Thyroid gland (tissue), 4 donors: ENCODE data around the gene CD59. TPM values are rescaled to one million over a fixed set of nuclear protein-coding genes. Genes with fewer than 3 reads are reported as not detected.

Experiments used
- DNase-seq, 2 donors: peaks; one replicate each; pipeline ENCODE4 v3.0.0-alpha.2; 2019
- H3K27ac ChIP-seq, 3 donors: fragments of 200-600 bp; sonication (generic); 1 replicate in 2 of 3; 2 replicates in 1 of 3; pipeline ENCODE4 v1.5.1; 2016 to 2019; ENCODE audit warnings: mild to moderate bottlenecking in 1 of 3, moderate library complexity in 1 of 3
- H3K27me3 ChIP-seq: fragments of 200-600 bp; sonication (generic); one replicate; pipeline ENCODE4 v1.5.1; 2019
- H3K36me3 ChIP-seq, 2 donors: fragments of 200-600 bp; sonication (generic); one replicate each; pipeline ENCODE4 v1.5.1; 2016 to 2019
- H3K4me1 ChIP-seq, 2 donors: fragments of 200-600 bp; sonication (generic); one replicate each; pipeline ENCODE4 v1.5.1; 2017 to 2019
- H3K4me3 ChIP-seq, 3 donors: fragments of 200-600 bp; sonication (generic); replicated peaks in 1 of 3; 1 replicate in 2 of 3; 2 replicates in 1 of 3; pipeline ENCODE4 v1.5.1; 2016; ENCODE audit warnings: mild to moderate bottlenecking in 1 of 3
- H3K9me3 ChIP-seq: fragments of 200-600 bp; sonication (generic); one replicate; pipeline ENCODE4 v1.5.1; 2017
- POLR2A ChIP-seq, 2 donors: fragments of 450-650 bp; IDR thresholded peaks; one replicate each; pipeline ENCODE4 v1.6.1; 2017; ENCODE audit warnings: antibody characterized with exemption in 2 of 2, mild to moderate bottlenecking in 2 of 2, moderate library complexity in 1 of 2
- WGBS, 2 donors: methylation state at CpG; one replicate each; pipeline ENCODE4 v1.1.5; 2017; 5-methylcytosine and 5-hydroxymethylcytosine counted together
- intact Hi-C: fragments of 100-400 bp; cut with DNase I; formaldehyde crosslinking; loops from one replicate; pipeline ENCODE4 v1.15.1; 2023
- total RNA-seq, 4 donors: library from RNA; depleted of rRNA; stranded (reverse); fragments of >200 nt; gene quantifications; one replicate each; pipeline ENCODE4 v1.2.3, GENCODE V29; 2016
- TF ChIP-seq, protein P1 (sequence below), 6 experiments: fragments of 200-600 bp in 3 of 6; fragments of 450-650 bp in 3 of 6; sonication (generic) in 3 of 6; IDR thresholded peaks; one replicate each; pipeline ENCODE4 v1.5.1; 2016 to 2019; ENCODE audit warnings: antibody characterized with exemption in 6 of 6, mild to moderate bottlenecking in 2 of 6, inconsistent platforms in 1 of 6, moderate library complexity in 1 of 6

Gene CD59
- total RNA-seq, 4 donors from 2014 or later, result 367 to 562 (median 504) TPM

DNA sequence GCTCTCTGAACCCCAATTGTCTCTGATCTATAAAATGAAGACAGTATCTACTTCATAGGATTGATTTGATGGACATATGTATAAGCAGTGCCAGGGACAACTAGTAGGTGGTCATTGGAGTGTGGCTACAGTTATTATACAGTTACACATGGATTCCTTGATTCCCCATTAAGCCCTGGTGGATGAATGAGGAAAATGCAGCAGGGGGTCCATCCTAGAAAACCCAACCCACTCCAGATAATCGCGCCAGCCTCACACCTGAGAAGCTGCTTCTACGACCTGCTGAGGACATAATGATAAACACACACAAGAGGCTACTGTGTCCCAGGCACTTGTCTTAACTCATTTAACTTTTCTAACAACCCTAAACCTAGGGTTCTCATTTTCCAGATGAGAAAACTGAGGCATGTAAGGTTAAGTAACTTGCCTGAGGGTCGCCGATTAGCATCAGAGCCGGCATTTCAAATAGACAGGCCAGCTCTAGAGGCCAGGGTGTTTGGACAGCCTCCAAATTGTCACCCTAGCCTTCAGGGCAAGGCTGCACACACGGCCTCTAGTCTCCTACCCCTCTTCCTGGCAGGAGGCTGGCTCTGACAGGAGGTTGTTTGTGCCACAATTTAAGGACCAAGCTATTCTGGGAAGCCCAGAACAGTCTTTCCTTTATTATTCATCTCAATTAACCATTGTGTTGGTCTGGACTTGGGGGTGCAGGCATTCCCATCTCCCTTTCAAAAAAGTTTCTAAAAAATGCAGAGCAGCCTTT is 31.8 kb downstream of the CD59 start:
- peaks cover 9 to 14% of the 10 kb centered on the region in 2 donors for H3K36me3 ChIP-seq
- H3K9me3 ChIP-seq, result no peaks in the 10 kb centered on the region
- 71 to 78% methylated on average over 7 of the region's 7 CpGs for WGBS, 2 donors
- no peak for DNase-seq
- no peak overlapping the region for H3K4me3 ChIP-seq
- TF ChIP-seq, protein P1, sequence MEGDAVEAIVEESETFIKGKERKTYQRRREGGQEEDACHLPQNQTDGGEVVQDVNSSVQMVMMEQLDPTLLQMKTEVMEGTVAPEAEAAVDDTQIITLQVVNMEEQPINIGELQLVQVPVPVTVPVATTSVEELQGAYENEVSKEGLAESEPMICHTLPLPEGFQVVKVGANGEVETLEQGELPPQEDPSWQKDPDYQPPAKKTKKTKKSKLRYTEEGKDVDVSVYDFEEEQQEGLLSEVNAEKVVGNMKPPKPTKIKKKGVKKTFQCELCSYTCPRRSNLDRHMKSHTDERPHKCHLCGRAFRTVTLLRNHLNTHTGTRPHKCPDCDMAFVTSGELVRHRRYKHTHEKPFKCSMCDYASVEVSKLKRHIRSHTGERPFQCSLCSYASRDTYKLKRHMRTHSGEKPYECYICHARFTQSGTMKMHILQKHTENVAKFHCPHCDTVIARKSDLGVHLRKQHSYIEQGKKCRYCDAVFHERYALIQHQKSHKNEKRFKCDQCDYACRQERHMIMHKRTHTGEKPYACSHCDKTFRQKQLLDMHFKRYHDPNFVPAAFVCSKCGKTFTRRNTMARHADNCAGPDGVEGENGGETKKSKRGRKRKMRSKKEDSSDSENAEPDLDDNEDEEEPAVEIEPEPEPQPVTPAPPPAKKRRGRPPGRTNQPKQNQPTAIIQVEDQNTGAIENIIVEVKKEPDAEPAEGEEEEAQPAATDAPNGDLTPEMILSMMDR (IDR thresholded peaks at IDR 0.05), result no peak
- TF ChIP-seq POLR2A (IDR thresholded peaks at IDR 0.05), result no peak
- peak overlapping the region in 2 of 3 donors; percentile 66 to 81 for H3K27ac ChIP-seq
- no peaks in the 10 kb centered on the region for H3K27me3 ChIP-seq
- intact Hi-C loops, result no loop called here
- peaks cover 16 to 57% of the 10 kb centered on the region in 2 donors for H3K4me1 ChIP-seq

DNA sequence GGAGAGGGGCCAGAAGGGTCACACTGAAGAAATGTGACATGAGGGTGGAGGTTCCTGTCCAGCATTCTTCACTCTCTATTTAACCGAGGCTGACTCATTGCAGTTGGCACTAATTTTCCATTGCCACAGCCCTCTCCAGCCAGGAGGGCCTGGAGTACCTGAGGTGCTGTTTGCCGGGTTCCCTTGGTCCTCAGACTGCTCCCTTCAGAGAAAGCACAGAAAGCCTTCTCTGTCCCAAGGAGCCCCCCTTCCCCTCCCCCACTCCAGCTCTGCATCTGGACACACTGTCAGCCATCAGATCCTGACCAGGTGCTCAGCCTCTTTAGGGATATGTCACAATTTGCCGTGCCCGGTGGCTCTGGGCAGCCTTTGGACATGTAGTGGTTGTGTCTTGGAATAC is 32.4 kb downstream of the CD59 start:
- intact Hi-C loops, result no loop called here
- no peak overlapping the region for H3K4me3 ChIP-seq
- peak overlapping the region in 2 of 3 donors; percentile 66 to 81 for H3K27ac ChIP-seq
- peaks cover 3 to 8% of the 10 kb centered on the region in 2 donors for H3K36me3 ChIP-seq
- no peaks in the 10 kb centered on the region for H3K9me3 ChIP-seq
- DNase-seq, result peak in 1 of 2 donors; percentile 43
- H3K27me3 ChIP-seq, result no peaks in the 10 kb centered on the region
- no peak for TF ChIP-seq POLR2A (IDR thresholded peaks at IDR 0.05)
- TF ChIP-seq, protein P1 (IDR thresholded peaks at IDR 0.05), result no peak
- H3K4me1 ChIP-seq, result peaks cover 16 to 58% of the 10 kb centered on the region in 2 donors
- 70 to 74% methylated on average over 4 of the region's 4 CpGs for WGBS, 2 donors

DNA sequence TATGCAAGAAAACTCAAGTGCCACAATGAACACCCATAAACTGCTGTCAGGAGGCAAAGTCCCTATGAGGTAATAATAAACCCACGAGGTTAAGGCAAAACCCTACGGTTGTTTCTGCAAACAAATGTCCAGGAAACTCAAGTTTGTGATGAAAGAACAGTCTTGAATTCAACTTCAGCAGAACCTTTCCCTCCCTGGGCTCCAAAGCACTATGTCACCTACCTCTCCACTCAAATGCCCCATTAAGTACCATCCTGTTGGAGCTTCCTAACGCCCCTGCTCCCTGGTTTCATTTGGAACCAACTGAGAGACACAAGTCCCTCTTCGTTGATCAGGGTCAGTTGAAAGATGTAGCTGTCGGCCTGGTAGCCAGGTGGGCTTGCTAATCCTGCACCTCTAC is 33.0 kb downstream of the CD59 start:
- no peaks in the 10 kb centered on the region for H3K9me3 ChIP-seq
- peaks cover 0 to 7% of the 10 kb centered on the region in 2 donors for H3K36me3 ChIP-seq
- peak overlapping the region in 2 of 3 donors; percentile 66 to 81 for H3K27ac ChIP-seq
- intact Hi-C loops, result no loop called here
- WGBS, 2 donors, result 74 to 83% methylated on average over 5 of the region's 5 CpGs
- no peak overlapping the region for H3K4me3 ChIP-seq
- no peak for TF ChIP-seq POLR2A (IDR thresholded peaks at IDR 0.05)
- TF ChIP-seq, protein P1 (IDR thresholded peaks at IDR 0.05), result no peak
- H3K4me1 ChIP-seq, result peaks cover 16 to 61% of the 10 kb centered on the region in 2 donors
- DNase-seq, result no peak
- H3K27me3 ChIP-seq, result no peaks in the 10 kb centered on the region

DNA sequence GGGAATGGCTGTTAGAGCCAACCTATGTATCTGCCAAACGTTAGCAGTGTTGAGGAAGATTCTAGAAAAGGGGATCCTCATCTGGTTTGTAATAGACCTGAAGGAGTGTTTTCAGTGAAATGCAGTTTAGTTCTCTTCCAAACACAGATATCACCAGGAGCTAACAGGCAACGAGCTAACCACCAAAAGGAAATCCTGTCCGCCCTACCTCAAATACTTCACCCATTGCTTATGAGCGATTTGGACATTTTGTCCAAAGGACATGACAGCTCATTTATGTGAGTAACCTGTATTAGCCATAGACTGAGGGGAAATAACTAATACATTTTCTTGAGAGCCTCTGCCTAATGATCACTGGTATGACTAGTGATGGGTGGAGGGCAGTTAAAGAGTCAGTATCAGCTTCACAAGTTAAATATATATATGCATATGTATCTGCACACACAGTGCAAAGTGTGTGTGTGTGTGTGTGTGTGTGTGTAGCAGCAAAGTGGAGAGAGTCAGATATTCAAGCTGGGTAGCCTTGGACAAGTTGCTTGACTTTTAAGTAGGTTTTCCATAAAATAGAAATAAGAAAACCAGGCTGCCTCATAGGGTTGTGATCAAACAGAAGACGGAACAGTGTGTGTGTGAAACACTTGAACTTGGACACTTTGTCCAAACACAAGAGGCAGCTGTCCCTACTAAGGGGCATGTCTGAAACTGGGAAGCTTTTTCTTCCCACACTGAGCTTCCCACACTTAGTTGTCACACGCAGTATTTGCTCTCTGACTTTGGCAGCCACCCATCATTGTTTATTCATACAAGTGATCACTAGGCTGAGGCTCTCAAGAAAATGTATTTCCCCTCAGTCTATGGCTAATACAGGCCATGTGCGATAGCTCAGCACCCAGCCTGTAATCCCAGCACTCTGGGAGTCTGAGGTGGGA is 34.7 kb downstream of the CD59 start:
- no peaks in the 10 kb centered on the region for H3K27me3 ChIP-seq
- WGBS, 2 donors, result 27 to 31% methylated on average over 7 of the region's 7 CpGs
- TF ChIP-seq, protein P1 (IDR thresholded peaks at IDR 0.05), result no peak
- no peak for TF ChIP-seq POLR2A (IDR thresholded peaks at IDR 0.05)
- H3K4me3 ChIP-seq, result peak overlapping the region in 1 of 3 donors; percentile 34
- H3K9me3 ChIP-seq, result no peaks in the 10 kb centered on the region
- peak overlapping the region; percentile 52 to 81 (median 66) for H3K27ac ChIP-seq
- peaks cover 22 to 63% of the 10 kb centered on the region in 2 donors for H3K4me1 ChIP-seq
- no peaks in the 10 kb centered on the region for H3K36me3 ChIP-seq
- no peak for DNase-seq
- intact Hi-C loops, result no loop called here
